Esophagus squamous epithelium (tissue), 4 donors: ENCODE measurements around the gene ADAMTS12.

Source experiments
- POLR2A ChIP-seq, 4 donors: fragments of 450-650 bp; IDR thresholded peaks; one replicate each; pipeline ENCODE4 v1.6.1; 2017; ENCODE audit warnings: antibody characterized with exemption in 4 of 4, mild to moderate bottlenecking in 4 of 4, moderate library complexity in 3 of 4
- TF ChIP-seq, protein P1 (sequence below), 6 experiments: fragments of 450-650 bp in 4 of 6; fragments of 200-600 bp in 2 of 6; sonication (generic) in 2 of 6; IDR thresholded peaks; one replicate each; pipeline ENCODE4 v1.5.1; 2016 to 2019; ENCODE audit warnings: antibody characterized with exemption in 6 of 6, mild to moderate bottlenecking in 4 of 6, moderate library complexity in 4 of 6

DNA sequence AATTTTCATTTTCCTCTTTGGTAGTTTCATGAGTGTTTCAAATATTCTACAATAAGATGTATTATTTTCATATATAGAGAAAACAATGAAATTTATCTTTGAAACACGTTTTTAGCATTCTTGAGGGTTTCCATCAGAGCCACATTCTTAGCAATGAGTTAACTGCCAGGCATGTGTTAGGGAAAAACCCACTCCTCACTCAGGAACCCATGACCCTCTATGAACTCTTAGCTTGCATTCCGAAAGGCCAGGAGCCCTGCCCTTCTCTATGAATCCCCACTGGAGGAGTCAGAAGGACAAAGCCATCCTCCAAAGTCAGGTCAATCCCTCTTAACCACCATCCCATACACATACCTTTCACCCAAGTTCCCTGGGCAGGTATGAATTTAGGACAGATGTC lies 57.5 kb downstream of the ADAMTS12 start:
- TF ChIP-seq, protein P1, sequence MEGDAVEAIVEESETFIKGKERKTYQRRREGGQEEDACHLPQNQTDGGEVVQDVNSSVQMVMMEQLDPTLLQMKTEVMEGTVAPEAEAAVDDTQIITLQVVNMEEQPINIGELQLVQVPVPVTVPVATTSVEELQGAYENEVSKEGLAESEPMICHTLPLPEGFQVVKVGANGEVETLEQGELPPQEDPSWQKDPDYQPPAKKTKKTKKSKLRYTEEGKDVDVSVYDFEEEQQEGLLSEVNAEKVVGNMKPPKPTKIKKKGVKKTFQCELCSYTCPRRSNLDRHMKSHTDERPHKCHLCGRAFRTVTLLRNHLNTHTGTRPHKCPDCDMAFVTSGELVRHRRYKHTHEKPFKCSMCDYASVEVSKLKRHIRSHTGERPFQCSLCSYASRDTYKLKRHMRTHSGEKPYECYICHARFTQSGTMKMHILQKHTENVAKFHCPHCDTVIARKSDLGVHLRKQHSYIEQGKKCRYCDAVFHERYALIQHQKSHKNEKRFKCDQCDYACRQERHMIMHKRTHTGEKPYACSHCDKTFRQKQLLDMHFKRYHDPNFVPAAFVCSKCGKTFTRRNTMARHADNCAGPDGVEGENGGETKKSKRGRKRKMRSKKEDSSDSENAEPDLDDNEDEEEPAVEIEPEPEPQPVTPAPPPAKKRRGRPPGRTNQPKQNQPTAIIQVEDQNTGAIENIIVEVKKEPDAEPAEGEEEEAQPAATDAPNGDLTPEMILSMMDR (IDR thresholded peaks at IDR 0.05) = no peak
- no peak for TF ChIP-seq POLR2A (IDR thresholded peaks at IDR 0.05)
